HEK293 (cell line): ENCODE data around the gene CD47.

Experiments used
- CTCF ChIP-seq: fragments of 450-650 bp; formaldehyde crosslinking; IDR thresholded peaks from 2 replicates; pipeline ENCODE4 v1.5.1; 2016; ENCODE audit warnings: missing biosample characterization, missing genetic modification characterization
- SP2 ChIP-seq: fragments of 450-650 bp; formaldehyde crosslinking; IDR thresholded peaks from 2 replicates; pipeline ENCODE4 v1.5.1; 2016; ENCODE audit warnings: missing biosample characterization, missing genetic modification characterization
- ZNF701 ChIP-seq: fragments of 450-650 bp; formaldehyde crosslinking; IDR thresholded peaks from 2 replicates; pipeline ENCODE4 v1.5.1; 2016; ENCODE audit warnings: missing biosample characterization, missing genetic modification characterization

GRCh38 chr3:108064293-108064887 lies 26.4 kb downstream of the CD47 start:
- TF ChIP-seq CTCF (tag by site-specific recombination) (no peak), SP2 (tag by site-specific recombination) (no peak), ZNF701 (tag by site-specific recombination) (no peak)
